ENCODE data around the gene POPDC3. TPM values are rescaled to one million over a fixed set of nuclear protein-coding genes. Genes with fewer than 3 reads are reported as not detected.

POPDC3 gene
- total RNA-seq, 1 experiment from 2014 or later: 5.7 TPM

GRCh38 chr6:105202486-105202885 is 22.7 kb upstream of the POPDC3 start:
- Mint-ChIP-seq H3K9me3 (peaks cover 0 to 2% of the 10 kb centered on the region in 2 experiments; a peak in 1 of 5 replicates), H3K36me3 (ENCODE audit: insufficient read depth in 1 of 3, low read depth in 3 of 3) (no peaks in the 10 kb centered on the region; a peak in 1 of 7 replicates), H3K4me1 (no peaks in the 10 kb centered on the region), H3K4me3 (no peak overlapping the region), H3K27ac (no peak overlapping the region), H3K27me3 (ENCODE audit: low read depth) (no peaks in the 10 kb centered on the region)
- Histone ChIP-seq H3K9me3 (ENCODE audit: control insufficient read depth, low read depth, low read length) (no peaks in the 10 kb centered on the region), H2BK12ac (ENCODE audit: insufficient read length, low read depth, low read length) (no peak overlapping the region), H3K4me1 (ENCODE audit: insufficient read depth, low read length) (no peaks in the 10 kb centered on the region), H3K4me2 (ENCODE audit: insufficient read depth, insufficient read length, low read length) (no peak overlapping the region), H3K14ac (ENCODE audit: insufficient read depth, low read length) (no peak overlapping the region), H4K20me1 (ENCODE audit: control insufficient read depth, insufficient read depth, insufficient read length) (no peaks in the 10 kb centered on the region), H3K18ac (ENCODE audit: insufficient read length, low read depth, low read length) (no peak overlapping the region), H3K27ac (ENCODE audit: insufficient read length, low read depth, low read length) (no peak overlapping the region), H2AFZ (ENCODE audit: low read length) (no peak overlapping the region), H3K27me3 (ENCODE audit: insufficient read depth, low read length) (no peaks in the 10 kb centered on the region), H2BK20ac (ENCODE audit: low read depth, low read length, poor library complexity, severe bottlenecking) (no peak overlapping the region), H3K79me2 (ENCODE audit: insufficient read depth, low read length) (no peaks in the 10 kb centered on the region), H4K91ac (ENCODE audit: insufficient read length, low read depth, low read length) (no peak overlapping the region), H3K56ac (ENCODE audit: insufficient read length, low read depth, low read length) (no peak overlapping the region), H3K23me2 (ENCODE audit: insufficient read length, low read depth, low read length, poor library complexity, severe bottlenecking) (no peaks in the 10 kb centered on the region), H3K79me1 (ENCODE audit: insufficient read depth, low read depth, low read length, poor library complexity, severe bottlenecking) (no peaks in the 10 kb centered on the region), H2BK120ac (ENCODE audit: low read depth, low read length, poor library complexity, severe bottlenecking) (no peak overlapping the region), H2AK5ac (ENCODE audit: insufficient read length, low read length) (no peak overlapping the region), H4K8ac (replicated peaks; ENCODE audit: insufficient read length, low read depth, low read length) (no peak overlapping the region), H3T11ph (ENCODE audit: low read length) (no peak overlapping the region), H4K5ac (ENCODE audit: insufficient read length, low read depth, low read length) (no peak overlapping the region), H3K4ac (ENCODE audit: low read depth, low read length) (no peak overlapping the region), H3K9ac (ENCODE audit: extremely low read depth, insufficient read length, low read length) (no peak overlapping the region), H2BK15ac (ENCODE audit: low read depth, low read length) (no peak overlapping the region), H3K23ac (ENCODE audit: insufficient read length, low read depth, low read length) (no peak overlapping the region), H2BK5ac (ENCODE audit: insufficient read length, low read length) (no peak overlapping the region)
- TF ChIP-seq CTCF (conservative IDR thresholded peaks at IDR 0.05): no peak
- no CpG with 5 or more reads among the region's 4 CpGs for WGBS (ENCODE audit: extremely low coverage, insufficient read length, low lambda C conversion rate)
- no peak for DNase-seq
